ENCODE data around the gene RPS8. TPM values are rescaled to one million over a fixed set of nuclear protein-coding genes. Genes with fewer than 3 reads are reported as not detected.
"Not testable (repeated sequence)": the region's sequence is repeated elsewhere in the genome, so short reads cannot be mapped to it uniquely, and the experiment has no call there.

The RPS8 gene
- total and polyA plus RNA-seq, 10 donors, result 1,626 to 6,194 (median 2,275) TPM

DNA sequence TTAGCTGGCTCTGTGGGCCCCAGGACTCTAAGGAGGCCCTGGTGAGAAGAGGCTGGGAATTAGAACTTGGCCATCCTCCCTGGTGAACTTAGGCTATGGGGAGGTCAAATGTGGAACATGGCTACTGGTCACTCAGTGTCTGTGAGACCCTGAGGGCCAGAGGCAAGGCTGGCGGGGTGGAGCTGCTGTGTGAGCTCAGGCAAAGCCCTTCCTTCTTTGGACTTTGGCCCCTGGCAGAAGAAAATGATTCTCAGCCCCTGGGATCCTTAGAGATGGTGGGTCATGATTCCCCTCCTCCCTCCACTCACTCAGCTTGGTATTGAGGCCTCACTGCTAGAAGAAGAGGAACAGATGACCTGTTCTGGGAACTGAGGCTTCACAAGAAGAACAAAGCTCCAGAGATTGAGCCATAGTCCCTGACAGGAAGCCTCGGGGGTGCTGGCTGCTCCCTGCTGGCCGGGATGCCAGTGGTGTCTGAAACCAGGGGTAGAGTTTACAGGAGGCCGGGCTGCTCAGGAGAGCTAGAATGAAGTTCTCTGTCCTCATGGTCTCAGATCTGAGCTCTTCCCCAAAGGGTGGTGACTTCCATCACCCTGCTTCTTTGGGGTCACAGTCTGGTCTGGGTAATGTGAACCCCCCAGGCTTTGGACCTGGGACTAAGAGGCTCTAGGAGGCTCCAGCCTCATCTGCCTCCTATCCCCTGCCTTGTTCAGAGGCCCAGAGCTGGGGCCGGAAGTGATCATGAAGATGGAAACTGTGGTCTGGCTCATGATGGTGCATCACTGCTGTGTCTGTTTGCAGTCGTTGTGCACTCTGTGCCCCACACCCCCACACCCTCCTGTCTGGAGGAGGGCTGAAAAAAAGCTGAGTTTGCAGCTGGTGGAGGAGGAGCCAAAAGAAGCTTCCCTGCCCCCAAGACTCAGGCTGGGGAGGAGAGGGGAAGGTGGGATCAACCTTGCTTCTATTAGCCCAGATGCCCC lies 33.9 kb downstream of the RPS8 start:
- H3K4me3 ChIP-seq, result peak overlapping the region in 3 of 8 donors; percentile 4 to 58 (median 10)
- H3K36me3 ChIP-seq, result peaks cover 0 to 28% (median 25%) of the 10 kb centered on the region in 6 donors
- peak; percentile 92 for DNase-seq
- H3K4me1 ChIP-seq, result peaks cover 51 to 100% (median 84%) of the 10 kb centered on the region in 6 donors
- WGBS, 5 donors, result 12 to 27% (median 21%) methylated on average over 6 of the region's 6 CpGs
- peak overlapping the region; percentile 95 to 99 (median 96) for H3K27ac ChIP-seq
- intact Hi-C loops (cut with DNase I; ENCODE audit: low total_unique reads), result no loop called here
- no peaks in the 10 kb centered on the region for H3K27me3 ChIP-seq (replicated peaks in 1 of 7)
- TF ChIP-seq, protein P1, sequence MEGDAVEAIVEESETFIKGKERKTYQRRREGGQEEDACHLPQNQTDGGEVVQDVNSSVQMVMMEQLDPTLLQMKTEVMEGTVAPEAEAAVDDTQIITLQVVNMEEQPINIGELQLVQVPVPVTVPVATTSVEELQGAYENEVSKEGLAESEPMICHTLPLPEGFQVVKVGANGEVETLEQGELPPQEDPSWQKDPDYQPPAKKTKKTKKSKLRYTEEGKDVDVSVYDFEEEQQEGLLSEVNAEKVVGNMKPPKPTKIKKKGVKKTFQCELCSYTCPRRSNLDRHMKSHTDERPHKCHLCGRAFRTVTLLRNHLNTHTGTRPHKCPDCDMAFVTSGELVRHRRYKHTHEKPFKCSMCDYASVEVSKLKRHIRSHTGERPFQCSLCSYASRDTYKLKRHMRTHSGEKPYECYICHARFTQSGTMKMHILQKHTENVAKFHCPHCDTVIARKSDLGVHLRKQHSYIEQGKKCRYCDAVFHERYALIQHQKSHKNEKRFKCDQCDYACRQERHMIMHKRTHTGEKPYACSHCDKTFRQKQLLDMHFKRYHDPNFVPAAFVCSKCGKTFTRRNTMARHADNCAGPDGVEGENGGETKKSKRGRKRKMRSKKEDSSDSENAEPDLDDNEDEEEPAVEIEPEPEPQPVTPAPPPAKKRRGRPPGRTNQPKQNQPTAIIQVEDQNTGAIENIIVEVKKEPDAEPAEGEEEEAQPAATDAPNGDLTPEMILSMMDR (IDR thresholded peaks at IDR 0.05 in 8 of 11, conservative IDR thresholded peaks at IDR 0.05 in 3 of 11), result peak in 4 of 11 experiments; percentile 11 to 37 (median 24)
- TF ChIP-seq POLR2A (IDR thresholded peaks at IDR 0.05), result no peak
- peak; percentile 15 to 87 (median 75) for TF ChIP-seq POLR2AphosphoS5 (IDR thresholded peaks at IDR 0.05)
- no peaks in the 10 kb centered on the region for H3K9me3 ChIP-seq

DNA sequence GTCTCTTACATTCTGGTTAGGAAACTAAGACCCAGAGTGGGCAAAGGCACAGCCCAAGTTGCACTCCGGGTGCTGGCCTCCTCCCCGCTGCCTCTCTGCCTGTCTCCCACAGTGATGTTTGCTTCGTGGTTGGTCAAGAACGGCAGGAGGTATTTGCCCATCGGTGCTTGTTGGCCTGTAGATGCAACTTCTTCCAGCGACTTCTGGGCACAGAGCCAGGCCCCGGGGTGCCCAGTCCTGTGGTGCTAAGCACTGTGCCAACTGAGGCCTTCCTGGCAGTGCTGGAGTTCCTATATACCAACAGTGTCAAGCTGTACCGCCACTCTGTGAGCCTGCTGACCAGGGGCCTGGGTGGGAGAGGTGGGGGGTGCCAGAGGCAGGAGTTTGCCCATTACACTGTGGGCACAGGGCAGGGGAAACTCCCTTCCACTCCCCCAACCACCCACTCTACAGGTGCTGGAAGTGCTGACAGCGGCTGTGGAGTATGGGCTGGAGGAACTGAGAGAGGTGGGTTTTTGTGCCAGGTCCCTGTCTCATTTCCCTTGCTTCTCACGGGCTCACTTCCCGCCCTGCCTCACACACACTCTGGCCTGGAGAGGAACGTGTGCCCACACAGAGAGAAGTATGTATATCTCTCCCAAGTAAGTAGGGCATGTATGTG lies 34.9 kb downstream of the RPS8 start:
- WGBS, 5 donors, result 23 to 31% (median 27%) methylated on average over 9 to 12 of the region's 12 CpGs
- Histone ChIP-seq H3K27ac (peak overlapping the region; percentile 95 to 99 (median 96)), H3K4me1 (peaks cover 51 to 100% (median 89%) of the 10 kb centered on the region in 6 donors), H3K36me3 (peaks cover 0 to 18% (median 15%) of the 10 kb centered on the region in 6 donors), H3K4me3 (peak overlapping the region in 1 of 8 donors; percentile 58), H3K27me3 (replicated peaks in 1 of 7) (no peaks in the 10 kb centered on the region), H3K9me3 (no peaks in the 10 kb centered on the region)
- peak; percentile 90 for DNase-seq
- TF ChIP-seq POLR2A (IDR thresholded peaks at IDR 0.05), result no peak
- TF ChIP-seq POLR2AphosphoS5 (IDR thresholded peaks at IDR 0.05), result peak; percentile 19 to 58 (median 36)
- intact Hi-C loops (cut with DNase I; ENCODE audit: low total_unique reads), result no loop called here

DNA sequence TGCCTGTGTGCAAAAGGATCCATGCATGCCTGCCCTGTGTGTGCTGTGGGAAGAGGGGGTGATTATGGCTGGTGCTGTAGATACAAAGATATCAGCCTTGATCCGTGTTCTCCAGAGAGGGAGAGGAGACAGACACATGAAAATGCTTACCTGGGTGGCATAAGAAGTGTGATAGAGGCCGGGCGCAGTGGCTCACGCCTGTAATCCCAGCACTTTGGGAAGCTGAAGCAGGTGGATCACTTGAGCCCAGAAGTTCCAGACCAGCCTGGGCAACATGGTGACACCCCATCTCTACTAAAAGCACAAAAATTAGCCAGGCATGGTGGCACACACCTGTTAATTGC lies 35.4 kb downstream of the RPS8 start:
- H3K4me3 ChIP-seq, result peak overlapping the region in 1 of 8 donors; percentile 58
- whole genome bisulfite sequencing, 5 donors, result 80 to 93% (median 88%) methylated on average over 4 of the region's 4 CpGs
- DNase-seq; H3K9me3 ChIP-seq; H3K27me3 ChIP-seq (replicated peaks in 1 of 7); intact Hi-C loops (cut with DNase I; ENCODE audit: low total_unique reads): not testable (repeated sequence)
- peak overlapping the region; percentile 95 to 99 (median 96) for H3K27ac ChIP-seq
- peaks cover 51 to 99% (median 87%) of the 10 kb centered on the region in 6 donors for H3K4me1 ChIP-seq
- peaks cover 0 to 13% (median 10%) of the 10 kb centered on the region in 6 donors for H3K36me3 ChIP-seq

DNA sequence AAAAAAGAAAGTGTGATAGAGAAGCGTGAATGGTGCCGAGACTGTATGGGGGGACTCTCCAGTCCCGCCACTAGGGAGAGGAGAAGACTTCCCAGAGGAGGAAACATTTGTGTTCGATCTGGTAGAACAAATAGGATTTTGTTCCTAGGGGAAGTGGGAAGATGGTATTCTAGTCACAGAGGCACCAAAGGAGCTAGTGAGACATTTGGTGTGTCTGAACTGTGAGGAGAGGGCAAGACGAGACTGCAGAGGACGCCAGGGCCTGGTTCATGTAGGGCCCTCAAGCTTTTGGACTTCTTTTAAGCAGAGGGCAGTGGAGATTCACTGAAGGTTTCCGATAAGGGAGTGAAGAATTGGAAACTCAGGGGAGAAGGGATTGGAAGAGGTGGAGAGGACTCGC lies 35.9 kb downstream of the RPS8 start:
- Histone ChIP-seq H3K36me3 (peaks cover 0 to 8% (median 5%) of the 10 kb centered on the region in 6 donors), H3K4me3 (no peak overlapping the region), H3K9me3 (no peaks in the 10 kb centered on the region), H3K27me3 (replicated peaks in 1 of 7) (no peaks in the 10 kb centered on the region), H3K4me1 (peaks cover 51 to 94% (median 83%) of the 10 kb centered on the region in 6 donors), H3K27ac (peak overlapping the region in 5 of 8 donors; percentile 95 to 99 (median 98))
- TF ChIP-seq, protein P1 (IDR thresholded peaks at IDR 0.05 in 8 of 11, conservative IDR thresholded peaks at IDR 0.05 in 3 of 11), result no peak
- TF ChIP-seq POLR2A (IDR thresholded peaks at IDR 0.05), result no peak
- no peak for TF ChIP-seq POLR2AphosphoS5 (IDR thresholded peaks at IDR 0.05)
- intact Hi-C loops (cut with DNase I; ENCODE audit: low total_unique reads), result no loop called here
- peak; percentile 47 for DNase-seq
- WGBS, 5 donors, result 80 to 88% (median 83%) methylated on average over 8 of the region's 8 CpGs
